ENCODE measurements around the gene STX3. TPM values are rescaled to one million over a fixed set of nuclear protein-coding genes. Genes with fewer than 3 reads are reported as not detected.

Gene STX3
- total RNA-seq, 4 donors from 2014 or later = 16.6 to 27.1 (median 24.6) TPM

- no peak for TF ChIP-seq POLR2A (IDR thresholded peaks at IDR 0.05)
- no peak for TF ChIP-seq CTCF (IDR thresholded peaks at IDR 0.05)
- TF ChIP-seq POLR2AphosphoS5 (IDR thresholded peaks at IDR 0.05) = no peak
- TF ChIP-seq EP300 (IDR thresholded peaks at IDR 0.05) = no peak
- Histone ChIP-seq H3K36me3 (no peaks in the 10 kb centered on the region), H3K4me3 (no peak overlapping the region), H3K27me3 (peaks cover 14% of the 10 kb centered on the region), H3K9me3 (no peaks in the 10 kb centered on the region), H3K27ac (no peak overlapping the region), H3K4me1 (no peaks in the 10 kb centered on the region)
- ATAC-seq = no peak
- 67 to 78% methylated on average over 3 of the region's 3 CpGs for WGBS, 2 donors (ENCODE audit: low coverage in 1 of 2)
Observed at GRCh38 chr11:59710136-59710847, 44.9 kb upstream of the STX3 start.

GRCh38 chr11:59713745-59714144 is 41.4 kb upstream of the STX3 start, which contains the start of gene OR10V1:
OR10V1 (minus strand) TSS chr11:59713845; CDS start chr11:59713845, 0 bp downstream.
- WGBS, 2 donors (ENCODE audit: low coverage in 1 of 2) = 80 to 82% methylated on average over 1 to 2 of the region's 2 CpGs

GRCh38 chr11:59716051-59716450 is 39.1 kb upstream of the STX3 start:
- no peak overlapping the region for H3K4me3 ChIP-seq
- H3K9me3 ChIP-seq = no peaks in the 10 kb centered on the region
- TF ChIP-seq POLR2A (IDR thresholded peaks at IDR 0.05) (no peak), EP300 (IDR thresholded peaks at IDR 0.05) (no peak), CTCF (IDR thresholded peaks at IDR 0.05) (no peak), POLR2AphosphoS5 (IDR thresholded peaks at IDR 0.05) (no peak)
- H3K4me1 ChIP-seq = no peaks in the 10 kb centered on the region
- no peaks in the 10 kb centered on the region for H3K36me3 ChIP-seq
- peaks cover 9% of the 10 kb centered on the region for H3K27me3 ChIP-seq
- ATAC-seq = no peak
- H3K27ac ChIP-seq = no peak overlapping the region
- WGBS, 2 donors (ENCODE audit: low coverage in 1 of 2) = 63 to 92% methylated on average over 3 of the region's 3 CpGs

More at GRCh38 chr11:59713745-59714144, 41.4 kb upstream of the STX3 start, which contains the start of gene OR10V1:
- no peak within 1 kb of the TSS for H3K27ac ChIP-seq
- H3K9me3 ChIP-seq = no peaks in the 10 kb centered on the region
- H3K4me1 ChIP-seq = no peaks in the 10 kb centered on the region
- no peaks in the 10 kb centered on the region for H3K36me3 ChIP-seq
- ATAC-seq = no peak
- peaks cover 9% of the 10 kb centered on the region for H3K27me3 ChIP-seq
- TF ChIP-seq POLR2AphosphoS5 (IDR thresholded peaks at IDR 0.05) = no peak
- TF ChIP-seq EP300 (IDR thresholded peaks at IDR 0.05) = no peak
- no peak for TF ChIP-seq CTCF (IDR thresholded peaks at IDR 0.05)
- no peak for TF ChIP-seq POLR2A (IDR thresholded peaks at IDR 0.05)
- H3K4me3 ChIP-seq = no peak within 1 kb of the TSS

- H3K27ac ChIP-seq = no peak overlapping the region
- ATAC-seq = no peak
- no peaks in the 10 kb centered on the region for H3K36me3 ChIP-seq
- WGBS, 2 donors (ENCODE audit: low coverage in 1 of 2) = 36 to 76% methylated on average over 2 of the region's 2 CpGs
- H3K4me3 ChIP-seq = no peak overlapping the region
- no peaks in the 10 kb centered on the region for H3K9me3 ChIP-seq
- H3K4me1 ChIP-seq = no peaks in the 10 kb centered on the region
- no peak for TF ChIP-seq EP300 (IDR thresholded peaks at IDR 0.05)
- TF ChIP-seq CTCF (IDR thresholded peaks at IDR 0.05) = no peak
- no peak for TF ChIP-seq POLR2AphosphoS5 (IDR thresholded peaks at IDR 0.05)
- no peak for TF ChIP-seq POLR2A (IDR thresholded peaks at IDR 0.05)
- H3K27me3 ChIP-seq = peaks cover 13% of the 10 kb centered on the region
Observed at GRCh38 chr11:59719556-59719955, 35.6 kb upstream of the STX3 start.

- 77 to 82% methylated on average over 2 to 3 of the region's 3 CpGs for WGBS, 2 donors (ENCODE audit: low coverage in 1 of 2)
- no peak for TF ChIP-seq POLR2A (IDR thresholded peaks at IDR 0.05)
- TF ChIP-seq EP300 (IDR thresholded peaks at IDR 0.05) = no peak
- TF ChIP-seq POLR2AphosphoS5 (IDR thresholded peaks at IDR 0.05) = no peak
- TF ChIP-seq CTCF (IDR thresholded peaks at IDR 0.05) = no peak
- Histone ChIP-seq H3K4me3 (no peak overlapping the region), H3K27ac (no peak overlapping the region), H3K36me3 (no peaks in the 10 kb centered on the region), H3K27me3 (peaks cover 8% of the 10 kb centered on the region), H3K4me1 (no peaks in the 10 kb centered on the region), H3K9me3 (no peaks in the 10 kb centered on the region)
- ATAC-seq = no peak
Observed at GRCh38 chr11:59724066-59724465, 31.1 kb upstream of the STX3 start.

Data from gastroesophageal sphincter (tissue), 4 donors.